GM21423 (cell line): ENCODE data around the gene NELFA.
"Not testable (repeated sequence)": the region's sequence is repeated elsewhere in the genome, so short reads cannot be mapped to it uniquely, and the experiment has no call there.

Experiments used
- ATAC-seq: cut with Tn5 transposase; IDR thresholded peaks from one replicate; pipeline ENCODE4 v1.9.1; 2021; ENCODE audit warnings: mild to moderate bottlenecking, moderate library complexity; ENCODE audit not compliant: unreplicated experiment

Gene NELFA

DNA sequence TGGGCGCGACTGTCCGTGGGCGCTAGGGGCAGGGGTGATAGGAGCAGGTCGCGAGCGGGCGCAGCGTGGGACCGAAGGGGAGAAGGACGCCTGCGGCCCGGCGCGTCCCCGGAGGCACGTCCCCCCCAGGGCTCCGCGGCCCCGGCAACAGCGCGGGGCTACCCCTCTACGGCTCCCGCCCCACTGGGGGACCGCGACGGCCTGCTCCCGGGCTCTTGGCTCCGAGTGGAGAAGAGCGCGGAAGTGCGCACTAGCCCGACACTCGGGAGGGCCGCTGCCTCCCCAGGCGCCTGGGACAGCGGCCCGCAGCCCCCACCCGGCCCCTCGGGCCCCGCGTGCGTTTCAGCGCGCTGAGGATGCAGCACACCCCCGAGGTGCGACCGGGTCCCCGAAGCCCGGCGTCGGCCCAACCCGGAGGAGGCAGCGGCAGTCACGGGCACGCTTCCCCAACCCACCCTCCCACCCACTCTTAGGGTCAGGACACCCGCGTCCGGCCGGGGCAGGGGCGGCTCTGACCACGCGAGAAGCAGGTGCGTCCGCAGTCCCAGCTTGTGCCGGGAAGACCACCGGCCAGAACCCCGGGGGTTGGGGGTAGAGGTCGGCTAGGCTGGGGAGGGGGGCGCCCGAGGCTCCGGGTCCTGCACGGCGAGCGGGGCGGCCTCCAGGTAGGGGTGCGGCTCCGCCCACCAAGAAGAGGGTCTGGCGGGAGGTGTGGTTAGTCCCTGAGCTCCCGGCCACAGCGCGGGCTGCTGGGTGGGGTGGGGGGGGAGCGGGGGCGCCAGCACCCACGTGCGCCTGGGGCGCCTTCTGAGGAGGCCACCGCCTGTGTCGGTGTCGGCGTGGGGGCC, 31.8 kb upstream of the NELFA start:
- no peak for ATAC-seq

DNA sequence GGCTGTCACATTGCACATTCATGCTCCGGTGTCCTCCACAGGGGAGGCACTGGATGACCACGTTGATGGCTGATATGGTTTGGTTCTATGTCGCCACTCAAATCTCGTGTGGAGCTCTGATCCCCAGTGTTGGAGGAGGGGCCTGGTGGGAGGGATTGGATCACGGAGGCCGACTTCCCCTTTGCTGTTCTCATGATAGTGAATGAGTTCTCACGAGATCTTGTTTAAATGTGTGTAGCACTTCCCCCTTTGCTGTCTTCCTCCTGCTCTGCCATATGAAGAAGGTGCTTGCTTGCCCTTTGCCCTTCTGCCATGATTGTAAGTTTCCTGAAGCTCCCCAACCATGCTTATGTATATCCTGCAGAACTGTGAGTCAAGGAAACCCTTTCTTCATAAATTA, 28.1 kb upstream of the NELFA start:
- no peak for ATAC-seq

- ATAC-seq: no peak
Observed at GRCh38 chr4:2036327-2036726, 27.6 kb upstream of the NELFA start.

GRCh38 chr4:2031161-2031560, 22.4 kb upstream of the NELFA start:
- not testable (repeated sequence) for ATAC-seq

- not testable (repeated sequence) for ATAC-seq
Observed at GRCh38 chr4:2027120-2027519, 18.3 kb upstream of the NELFA start.

GRCh38 chr4:2025817-2026216, 17.0 kb upstream of the NELFA start:
- no peak for ATAC-seq

DNA sequence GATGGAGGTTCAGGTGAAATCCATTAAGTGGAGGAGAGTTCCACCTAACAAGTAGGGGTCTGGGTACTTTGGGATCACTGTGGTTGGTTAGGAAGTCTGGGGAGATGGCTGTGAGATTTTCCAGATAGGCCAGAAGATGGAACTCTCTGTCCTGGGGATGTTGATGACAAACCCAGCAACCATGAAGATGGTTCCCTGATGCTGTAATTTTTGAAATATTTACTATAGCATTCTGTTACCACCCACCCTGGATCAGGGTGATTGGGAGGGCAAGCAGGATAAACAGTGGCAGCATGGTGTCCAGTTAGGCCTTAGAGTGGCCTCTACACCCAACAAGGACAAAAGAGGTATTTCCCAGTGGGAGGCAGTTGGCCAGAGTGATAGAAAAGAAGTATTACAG, 15.9 kb upstream of the NELFA start:
- no peak for ATAC-seq

DNA sequence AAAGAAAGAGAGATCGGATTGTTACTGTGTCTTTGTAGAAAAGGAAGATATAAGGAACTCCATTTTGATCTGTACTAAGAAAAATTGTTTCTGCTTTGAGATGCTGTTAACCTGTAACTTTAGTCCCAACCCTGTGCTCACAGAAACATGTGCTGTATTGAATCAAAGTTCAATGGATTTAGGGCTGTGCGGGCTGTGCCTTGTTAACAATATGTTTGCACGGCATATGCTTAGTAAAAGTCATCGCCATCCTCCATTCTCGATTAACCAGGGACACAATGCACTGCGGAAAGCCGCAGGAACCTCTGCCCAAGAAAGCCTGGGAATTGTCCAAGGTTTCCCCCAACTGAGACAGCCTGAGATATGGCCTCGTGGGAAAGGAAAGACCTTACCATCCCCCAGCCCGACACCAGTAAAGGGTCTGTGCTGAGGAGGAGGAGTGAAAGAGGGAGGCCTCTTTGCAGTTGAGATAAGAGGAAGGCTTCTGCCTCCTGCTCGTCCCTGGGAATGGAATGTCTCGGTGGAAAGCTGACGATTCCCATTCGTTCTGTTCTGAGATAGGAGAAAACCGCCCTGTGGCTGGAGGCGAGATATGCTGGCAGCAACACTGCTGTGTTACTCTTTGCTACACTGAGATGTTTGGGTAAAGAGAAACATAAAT, 12.7 kb upstream of the NELFA start:
- ATAC-seq: not testable (repeated sequence)

DNA sequence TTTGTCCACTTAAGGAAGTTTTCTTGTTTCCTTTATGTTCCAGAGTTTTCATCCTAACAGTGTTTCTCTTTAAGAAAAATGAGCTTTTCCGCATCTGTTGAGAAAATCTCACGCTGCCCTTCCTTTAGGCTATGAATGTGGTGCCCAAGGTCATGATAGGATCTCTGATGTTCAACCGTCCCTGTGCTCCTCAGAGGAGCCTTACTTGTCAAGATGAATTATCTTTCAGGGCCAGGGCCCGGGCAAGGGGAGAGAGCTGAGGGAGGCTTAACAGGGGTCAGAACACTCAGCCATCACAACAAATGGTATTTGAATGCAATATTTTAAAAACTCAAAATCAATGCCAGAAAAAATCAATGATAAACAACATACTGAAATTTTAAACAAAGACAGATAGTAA, 6.2 kb upstream of the NELFA start:
- no peak for ATAC-seq

GRCh38 chr4:2011583-2011982, 2.8 kb upstream of the NELFA start:
- ATAC-seq: no peak

DNA sequence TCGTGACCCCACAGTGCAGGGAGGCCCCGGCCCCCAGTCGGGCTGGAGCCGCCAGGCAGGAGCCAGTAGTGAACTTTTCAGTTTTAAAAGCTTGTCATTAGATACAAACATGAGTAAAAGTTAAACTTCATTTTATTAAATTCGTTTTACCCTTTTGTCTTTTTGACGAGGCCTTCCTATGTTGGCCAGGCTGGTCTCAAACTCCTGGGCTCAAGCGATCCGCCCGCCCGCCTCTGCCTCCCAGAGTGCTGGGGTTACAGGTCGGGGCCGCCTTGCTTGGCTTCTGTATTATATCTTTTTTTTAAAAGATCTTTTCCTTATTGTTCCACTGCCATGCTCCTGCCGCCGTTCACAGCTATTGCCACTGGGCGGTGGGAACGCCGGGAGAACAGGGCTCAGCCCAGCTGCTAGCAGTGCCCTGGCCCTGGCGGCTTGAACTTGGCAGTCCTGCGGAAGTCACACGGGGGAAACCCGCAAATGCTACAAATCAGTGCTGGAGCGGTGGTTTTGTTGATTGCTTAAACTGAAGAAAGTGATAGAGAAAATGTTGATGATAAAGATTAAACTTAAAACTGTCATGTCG, 968 bp upstream of the NELFA start:
- ATAC-seq: no peak

DNA sequence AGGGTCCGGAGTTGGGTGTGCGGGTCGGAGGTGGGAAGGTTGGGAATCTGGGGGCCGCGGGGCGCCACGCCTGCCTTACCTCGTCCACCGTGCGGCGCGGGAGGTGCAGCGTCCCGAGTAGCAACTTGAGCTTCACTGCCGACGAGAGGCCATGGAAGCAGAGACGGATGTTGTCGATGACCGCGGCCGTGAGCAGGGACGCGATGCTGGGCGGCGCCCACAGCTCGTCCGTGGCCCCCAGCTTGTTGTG, 178 bp downstream of the NELFA start:
- ATAC-seq: no peak

DNA sequence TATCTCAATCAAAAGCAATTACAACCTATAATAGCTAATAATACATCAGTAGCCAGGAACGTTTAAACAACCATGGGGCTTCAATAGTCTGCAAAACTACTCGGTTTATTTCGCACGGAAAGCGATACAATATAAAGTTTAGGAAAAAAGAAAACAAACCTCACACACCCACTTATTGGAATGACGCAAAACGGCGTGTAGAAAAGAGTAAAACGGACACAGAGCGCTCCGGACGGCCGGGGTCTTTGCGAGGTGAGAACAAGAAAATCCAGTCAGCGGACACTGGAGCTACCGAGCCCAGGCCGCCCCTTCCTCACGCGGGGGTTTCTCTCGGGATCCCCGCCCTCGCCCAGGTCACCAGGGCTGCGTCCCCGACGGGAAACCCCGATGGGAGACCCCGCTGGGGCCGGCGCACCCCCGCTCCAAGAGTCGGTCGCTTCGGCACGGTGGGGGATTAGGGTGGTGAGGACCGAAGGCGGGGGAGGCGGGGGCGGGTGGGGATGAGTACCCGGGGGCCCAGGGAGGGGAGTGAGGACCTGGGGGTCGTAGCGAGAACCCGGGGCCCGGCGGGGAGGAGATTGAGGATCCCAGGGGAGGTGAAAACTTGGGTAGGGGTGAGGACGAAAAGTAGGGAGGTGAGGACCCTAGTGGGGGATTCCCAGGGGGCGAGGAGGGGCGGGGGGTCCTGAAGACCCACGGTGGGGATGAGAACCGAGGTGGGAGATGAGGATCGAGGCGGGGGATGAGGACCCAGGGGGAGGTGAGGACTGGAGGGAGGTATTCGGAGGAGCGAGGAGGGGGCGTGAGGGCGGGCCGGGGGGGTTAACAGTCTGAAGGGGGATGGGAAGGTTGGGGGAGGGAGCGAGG, 737 bp downstream of the NELFA start:
- no peak for ATAC-seq

- no peak for ATAC-seq
Observed at GRCh38 chr4:2006956-2007653, 1.7 kb downstream of the NELFA start.

- no peak for ATAC-seq
Observed at GRCh38 chr4:2006367-2006766, 2.4 kb downstream of the NELFA start.

DNA sequence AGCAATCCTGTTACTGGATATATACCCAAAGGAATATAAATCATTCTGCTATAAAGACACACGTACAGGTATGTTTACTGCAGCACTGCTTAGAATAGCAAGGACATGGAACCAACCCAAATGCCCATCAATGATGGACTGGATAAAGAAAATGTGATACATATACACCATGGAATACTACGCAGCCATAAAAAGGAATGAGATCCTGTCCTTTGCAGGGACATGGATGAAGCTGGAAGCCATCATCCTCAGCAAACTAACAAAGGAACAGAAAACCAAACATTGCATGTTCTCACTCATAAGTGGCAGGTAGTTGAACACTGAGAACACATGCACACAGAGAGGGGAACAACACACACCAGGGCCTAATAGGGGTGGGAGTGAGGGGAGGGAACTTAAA, 5.4 kb downstream of the NELFA start:
- ATAC-seq: not testable (repeated sequence)

- ATAC-seq: not testable (repeated sequence)
Observed at GRCh38 chr4:1999308-1999707, 9.5 kb downstream of the NELFA start.

- no peak for ATAC-seq
Observed at GRCh38 chr4:1998296-1998695, 10.5 kb downstream of the NELFA start.

- no peak for ATAC-seq
Observed at GRCh38 chr4:1997712-1998111, 11.1 kb downstream of the NELFA start.

- ATAC-seq: no peak
Observed at GRCh38 chr4:1996866-1997611, 11.7 kb downstream of the NELFA start.
